IMR-90 (cell line): Measurements from ENCODE around the gene BTBD2. TPM values are rescaled to one million over a fixed set of nuclear protein-coding genes. Genes with fewer than 3 reads are reported as not detected.
A peak's percentile ranks its signal among the peaks of the same experiment; 100 is the strongest.

Experiments
- ATAC-seq: fragments of 200-7000 bp; cut with Tn5 transposase; 2 replicates; pipeline ENCODE4 v1.9.1; 2020; ENCODE audit warnings: low read depth, mild to moderate bottlenecking, moderate library complexity
- BruUV-seq: library from RNA; stranded (reverse); fragments of 400-500 nt; replicated peaks from 2 replicates; lab custom pipeline; 2021; lab: Mats Ljungman, UMichigan
- CTCF ChIA-PET: fragments of 300-600 bp; formaldehyde crosslinking; extraction: SDS; loops from one replicate; lab custom pipeline; 2021; ENCODE audit warnings: antibody characterized with exemption; lab: Yijun Ruan, JAX
- POLR2A ChIA-PET: fragments of 300-600 bp; sonication (Branson Sonifier 250); formaldehyde crosslinking; loops from one replicate; lab custom pipeline; 2022; ENCODE audit warnings: antibody characterized with exemption; ENCODE audit not compliant: unreplicated experiment; lab: Charles Lee
- DNase-seq: peaks from one replicate; pipeline ENCODE4 v3.0.0; 2013
- H2AFZ ChIP-seq: replicated peaks from 2 replicates; pipeline ENCODE3; 2013; ENCODE audit warnings: low read length, mild to moderate bottlenecking; ENCODE audit not compliant: poor library complexity
- H2AK5ac ChIP-seq: 2 replicates; pipeline ENCODE4 v1.6.1; 2013; ENCODE audit warnings: low read depth, low read length, inconsistent platforms
- H2AK9ac ChIP-seq: replicated peaks from 2 replicates; pipeline ENCODE3; 2013; ENCODE audit warnings: mild to moderate bottlenecking, low read depth, low read length, moderate library complexity; ENCODE audit not compliant: poor library complexity
- H2BK120ac ChIP-seq: 2 replicates; pipeline ENCODE4 v1.6.1; 2013; ENCODE audit warnings: low read depth, low read length, inconsistent platforms
- H2BK15ac ChIP-seq: 3 replicates; pipeline ENCODE4 v1.6.1; 2013; ENCODE audit warnings: low read depth, low read length, inconsistent platforms
- H2BK20ac ChIP-seq: 2 replicates; pipeline ENCODE4 v1.6.1; 2013; ENCODE audit warnings: low read depth, mild to moderate bottlenecking, inconsistent platforms, low read length, moderate library complexity
- H2BK5ac ChIP-seq: 2 replicates; pipeline ENCODE4 v1.6.1; 2013; ENCODE audit warnings: mild to moderate bottlenecking, low read depth, low read length, inconsistent platforms; ENCODE audit not compliant: poor library complexity, severe bottlenecking
- H3K14ac ChIP-seq: replicated peaks from 2 replicates; pipeline ENCODE4 v1.6.1; 2013; ENCODE audit warnings: low read depth, low read length, inconsistent platforms
- H3K18ac ChIP-seq: 2 replicates; pipeline ENCODE4 v1.6.1; 2013; ENCODE audit warnings: low read depth, low read length, control low read depth
- H3K23ac ChIP-seq: 2 replicates; pipeline ENCODE4 v1.6.1; 2013; ENCODE audit warnings: low read depth, low read length, inconsistent platforms
- H3K27ac ChIP-seq: 2 replicates; pipeline ENCODE4 v1.5.1; 2013; ENCODE audit warnings: mild to moderate bottlenecking, control low read depth, low read length; ENCODE audit not compliant: insufficient read depth
- H3K27me3 ChIP-seq: 2 replicates; pipeline ENCODE4 v1.6.1; 2013; ENCODE audit warnings: low read length; ENCODE audit not compliant: control insufficient read depth, insufficient read depth
- H3K36me3 ChIP-seq: 2 replicates; pipeline ENCODE4 v1.6.1; 2013; ENCODE audit warnings: low read length, mixed read lengths; ENCODE audit not compliant: control insufficient read depth, insufficient read depth
- H3K4ac ChIP-seq: 2 replicates; pipeline ENCODE4 v1.6.1; 2013; ENCODE audit warnings: low read depth, low read length, inconsistent platforms
- H3K4me1 ChIP-seq: 2 replicates; pipeline ENCODE4 v1.6.1; 2013; ENCODE audit warnings: low read length, mixed read lengths; ENCODE audit not compliant: control insufficient read depth, insufficient read depth
- H3K4me2 ChIP-seq: 2 replicates; pipeline ENCODE4 v1.6.1; 2013; ENCODE audit warnings: low read depth, mild to moderate bottlenecking, control low read depth, low read length, moderate library complexity
- H3K4me3 ChIP-seq: 2 replicates; pipeline ENCODE4 v1.5.1; 2013; ENCODE audit warnings: low read depth, mild to moderate bottlenecking, control low read depth, low read length, moderate library complexity; ENCODE audit not compliant: insufficient read depth
- H3K56ac ChIP-seq: 2 replicates; pipeline ENCODE4 v1.6.1; 2013; ENCODE audit warnings: low read length, inconsistent platforms; ENCODE audit not compliant: insufficient read depth; ENCODE audit errors: extremely low read depth
- H3K79me1 ChIP-seq, 2 experiments: 2 replicates each; pipeline ENCODE4 v1.6.1; 2013; ENCODE audit warnings: low read length in 2 of 2, inconsistent platforms in 1 of 2, low read depth in 1 of 2
- H3K9ac ChIP-seq: 2 replicates; pipeline ENCODE4 v1.6.1; 2013; ENCODE audit warnings: low read depth, low read length, control low read depth
- H3K9me1 ChIP-seq: 2 replicates; pipeline ENCODE4 v1.6.1; 2013; ENCODE audit warnings: low read length, inconsistent platforms; ENCODE audit not compliant: insufficient read depth
- H3K9me3 ChIP-seq: 2 replicates; pipeline ENCODE4 v1.6.1; 2013; ENCODE audit warnings: low read length; ENCODE audit not compliant: control insufficient read depth, insufficient read depth
- H4K20me1 ChIP-seq: 2 replicates; pipeline ENCODE4 v1.6.1; 2013; ENCODE audit warnings: low read length, inconsistent platforms; ENCODE audit not compliant: insufficient read depth
- H4K5ac ChIP-seq: 2 replicates; pipeline ENCODE4 v1.6.1; 2013; ENCODE audit warnings: mild to moderate bottlenecking, low read depth, low read length, control low read depth
- H4K8ac ChIP-seq, 2 experiments: 2 replicates each; pipeline ENCODE4 v1.6.1; 2013; ENCODE audit warnings: low read depth in 2 of 2, low read length in 2 of 2, control low read depth in 1 of 2, inconsistent platforms in 1 of 2
- H4K91ac ChIP-seq: 2 replicates; pipeline ENCODE4 v1.6.1; 2013; ENCODE audit warnings: low read depth, low read length, inconsistent platforms; ENCODE audit not compliant: insufficient read depth
- CEBPB ChIP-seq: IDR thresholded peaks from 2 replicates; pipeline ENCODE4 v1.6.1; 2012; ENCODE audit warnings: low read depth, low read length, improper control_type of control experiment
- CTCF ChIP-seq: conservative IDR thresholded peaks from 2 replicates; pipeline ENCODE4 v1.5.1; 2012; ENCODE audit warnings: mild to moderate bottlenecking, low read depth, low read length, improper control_type of control experiment
- ELK1 ChIP-seq: fragments of 150-350 bp; IDR thresholded peaks from 2 replicates; pipeline ENCODE4 v1.6.1; 2016; ENCODE audit warnings: low read depth, mild to moderate bottlenecking, low read length, moderate library complexity, borderline replicate concordance
- MAFK ChIP-seq: IDR thresholded peaks from 2 replicates; pipeline ENCODE4 v1.6.1; 2012; ENCODE audit warnings: low read depth, low read length, improper control_type of control experiment
- MAZ ChIP-seq: IDR thresholded peaks from 2 replicates; pipeline ENCODE4 v1.6.1; 2012; ENCODE audit warnings: low read depth, mild to moderate bottlenecking, low read length, improper control_type of control experiment, moderate library complexity, borderline replicate concordance
- POLR2A ChIP-seq: IDR thresholded peaks from 2 replicates; pipeline ENCODE4 v1.6.1; 2012; ENCODE audit warnings: mild to moderate bottlenecking, low read depth, low read length
- RFX5 ChIP-seq: IDR thresholded peaks from 2 replicates; pipeline ENCODE4 v1.8.0; 2012; ENCODE audit warnings: low read depth, mild to moderate bottlenecking, low read length, moderate library complexity
- SMC3 ChIP-seq: fragments of 150-350 bp; IDR thresholded peaks from 2 replicates; pipeline ENCODE4 v1.6.1; 2016; ENCODE audit warnings: low read depth, mild to moderate bottlenecking, antibody characterized with exemption, low read length, moderate library complexity
- USF2 ChIP-seq: fragments of 150-350 bp; IDR thresholded peaks from 2 replicates; pipeline ENCODE4 v1.6.1; 2017; ENCODE audit warnings: mild to moderate bottlenecking, antibody characterized with exemption, low read length, low read depth
- WGBS, 2 experiments: methylation state at CpG; one replicate each; pipeline versions ENCODE4 v1.1.5 to v1.1.7; 2013; ENCODE audit warnings: missing lambda C conversion rate in 2 of 2; ENCODE audit not compliant: insufficient read length in 1 of 2; ENCODE audit errors: extremely low coverage in 2 of 2; 5-methylcytosine and 5-hydroxymethylcytosine counted together
- dilution Hi-C: fragments of 300-500 bp; cut with HindIII; formaldehyde crosslinking; loops from one replicate; pipeline ENCODE4 v1.14.3; 2018; ENCODE audit warnings: low sequenced_read_pairs; ENCODE audit not compliant: unreplicated experiment
- in situ Hi-C: fragments of 300-500 bp; cut with MboI; formaldehyde crosslinking; loops from 3 replicates; pipeline ENCODE4 v1.14.3; 2019; ENCODE audit warnings: low sequenced_read_pairs, inconsistent platforms, mixed read lengths
- intact Hi-C: fragments of 100-400 bp; cut with micrococcal nuclease; formaldehyde crosslinking; loops from 2 replicates; pipeline ENCODE4 v1.10.0; 2022
- polyA plus RNA-seq, 3 experiments: library from polyadenylated mRNA; depleted of rRNA; stranded (reverse); fragments of >200 nt; gene quantifications; 2 replicates each; pipeline ENCODE4 v1.2.3, GENCODE V29; 2012; ENCODE audit warnings: low replicate concordance in 1 of 3
- total RNA-seq: library from RNA; depleted of rRNA; stranded (reverse); fragments of >200 nt; gene quantifications from 2 replicates; pipeline ENCODE4 v1.2.3, GENCODE V29; 2012

The BTBD2 gene
- total and polyA plus RNA-seq, 2 of the 4 experiments (the other 2 are of a cell fraction): 24.4 to 65.7 TPM

GRCh38 chr19:2050349-2050990, 35.0 kb upstream of the BTBD2 start (continued):
- no peak for TF ChIP-seq CEBPB

- CTCF ChIA-PET: no interaction called here
- peak; percentile 61 for DNase-seq
- H2BK20ac ChIP-seq: no peak overlapping the region
These were observed 34.3 kb upstream of the BTBD2 start for GRCh38 chr19:2049741-2050348.

More at GRCh38 chr19:2049741-2050348, 34.3 kb upstream of the BTBD2 start:
- no peak overlapping the region for H2BK15ac ChIP-seq
- no peak for TF ChIP-seq USF2
- no peak for TF ChIP-seq CTCF
- TF ChIP-seq POLR2A: no peak
- TF ChIP-seq CEBPB: peak; percentile 60
- TF ChIP-seq MAFK: no peak
- no peak for TF ChIP-seq ELK1
- peak; percentile 33; the same call in 1 of the 2 replicates for TF ChIP-seq MAZ
- no peak for TF ChIP-seq SMC3
- TF ChIP-seq RFX5: no peak
- peak overlapping the region; percentile 51; the same call in 1 of the 2 replicates for H3K14ac ChIP-seq
- peaks cover 16% of the 10 kb centered on the region; the same call in 1 of the 2 replicates for H3K36me3 ChIP-seq
- POLR2A ChIA-PET: no interaction called here
- no peak overlapping the region for H2BK120ac ChIP-seq
- dilution Hi-C loops (no loop called here), intact Hi-C loops (no loop called here), in situ Hi-C loops (no loop called here)
- peak overlapping the region; percentile 75 for H3K4me3 ChIP-seq
- no peak overlapping the region for H3K56ac ChIP-seq
- H3K4me2 ChIP-seq: peak overlapping the region; percentile 67
- H2AK9ac ChIP-seq: peak overlapping the region; percentile 97
- H3K23ac ChIP-seq: peak overlapping the region; percentile 63; the same call in 1 of the 2 replicates
- peak overlapping the region; percentile 55; the same call in 1 of the 2 replicates for H3K4ac ChIP-seq
- H3K9me3 ChIP-seq: no peaks in the 10 kb centered on the region
- ATAC-seq: peak; percentile 18
- H2AFZ ChIP-seq: peak overlapping the region; percentile 16
- H2BK5ac ChIP-seq: no peak overlapping the region
- H2AK5ac ChIP-seq: peak overlapping the region; percentile 70; the same call in 1 of the 2 replicates
- peaks cover 23% of the 10 kb centered on the region for H3K4me1 ChIP-seq
- H3K79me1 ChIP-seq: peaks cover 5 to 60% of the 10 kb centered on the region in 2 experiments; a peak in 3 of 4 replicates
- peaks cover 4% of the 10 kb centered on the region for H3K9me1 ChIP-seq
- peak overlapping the region; percentile 80 for H3K9ac ChIP-seq
- H4K91ac ChIP-seq: no peak overlapping the region
- 8% methylated on average over 2 of the region's 16 CpGs; no CpG with 5 or more reads in 1 of the 2 experiments for WGBS, 2 experiments
- no TSS peak for BruUV-seq
- no peaks in the 10 kb centered on the region for H3K27me3 ChIP-seq
- H4K5ac ChIP-seq: no peak overlapping the region
- no peak overlapping the region for H4K8ac ChIP-seq
- H4K20me1 ChIP-seq: peaks cover 52% of the 10 kb centered on the region
- peak overlapping the region; percentile 36; the same call in 1 of the 2 replicates for H3K27ac ChIP-seq
- no peak overlapping the region for H3K18ac ChIP-seq
